ACC112 (cell line): ENCODE results near the gene IL20RB.
"Not testable (repeated sequence)": the region's sequence is repeated elsewhere in the genome, so short reads cannot be mapped to it uniquely, and the experiment has no call there.

Source experiments
- H2AFZ ChIP-seq: fragments of 200-600 bp; sonication (generic); one replicate; pipeline ENCODE4 v1.6.0; 2017; ENCODE audit warnings: antibody characterized with exemption, low read length; ENCODE audit not compliant: unreplicated experiment
- H3K27ac ChIP-seq: fragments of 200-600 bp; sonication (generic); 2 replicates; pipeline ENCODE4 v1.5.1; 2014; ENCODE audit warnings: low read depth, mild to moderate bottlenecking, antibody characterized with exemption, low read length, moderate library complexity
- H3K27me3 ChIP-seq: fragments of 200-600 bp; sonication (generic); 2 replicates; pipeline ENCODE4 v1.6.1; 2014; ENCODE audit warnings: mild to moderate bottlenecking, antibody characterized with exemption, low read length, moderate library complexity, mixed read lengths; ENCODE audit not compliant: insufficient read depth
- H3K36me3 ChIP-seq: fragments of 200-600 bp; sonication (generic); 2 replicates; pipeline ENCODE4 v1.6.1; 2016; ENCODE audit warnings: mild to moderate bottlenecking, antibody characterized with exemption, low read length, moderate library complexity, mixed read lengths; ENCODE audit not compliant: insufficient read depth
- H3K4me1 ChIP-seq: fragments of 200-600 bp; sonication (generic); one replicate; pipeline ENCODE4 v1.6.1; 2016; ENCODE audit warnings: low read length, mixed read lengths; ENCODE audit not compliant: insufficient read depth, unreplicated experiment, control insufficient read depth
- H3K4me3 ChIP-seq: fragments of 200-600 bp; sonication (generic); 2 replicates; pipeline ENCODE4 v1.5.1; 2014; ENCODE audit warnings: mild to moderate bottlenecking, low read depth, low read length
- H3K79me2 ChIP-seq: fragments of 200-600 bp; sonication (generic); one replicate; pipeline ENCODE4 v1.6.0; 2016; ENCODE audit warnings: low read length; ENCODE audit not compliant: control insufficient read depth, unreplicated experiment, insufficient read depth

The IL20RB gene

DNA sequence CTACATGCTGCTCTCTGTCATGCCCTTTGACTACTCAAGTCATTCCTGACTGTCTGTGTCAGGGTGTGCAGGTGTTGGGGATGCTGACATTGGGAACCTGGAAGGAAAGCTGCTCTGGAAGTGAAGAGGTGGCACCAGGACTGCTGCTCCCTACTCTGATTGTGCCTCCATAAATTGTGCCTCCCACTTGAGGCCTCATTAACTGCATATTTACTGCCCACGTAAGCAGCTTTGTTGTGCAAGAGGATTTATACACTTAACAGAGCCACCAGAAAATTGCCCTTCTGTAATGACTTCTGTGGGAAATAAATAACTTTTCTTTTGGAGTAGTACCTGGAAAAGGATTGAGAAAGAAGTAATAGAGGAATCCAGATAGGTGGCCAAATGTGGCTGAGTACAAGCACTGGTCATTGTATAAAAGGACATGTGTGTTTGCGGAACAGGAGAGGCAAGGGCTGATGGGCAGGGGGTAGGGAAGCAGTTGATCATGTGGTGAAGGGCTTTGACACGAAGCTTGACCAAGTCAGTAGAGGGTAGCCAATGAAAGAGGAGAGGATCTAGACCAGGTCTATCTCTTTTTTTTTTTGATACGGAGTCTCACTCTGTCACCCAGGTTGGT is 24.8 kb downstream of the IL20RB start:
- H3K36me3 ChIP-seq: no peaks in the 10 kb centered on the region
- no peak overlapping the region for H2AFZ ChIP-seq
- no peaks in the 10 kb centered on the region for H3K79me2 ChIP-seq
- peaks cover 11% of the 10 kb centered on the region for H3K4me1 ChIP-seq
- no peak overlapping the region for H3K4me3 ChIP-seq
- no peaks in the 10 kb centered on the region for H3K27me3 ChIP-seq
- no peak overlapping the region for H3K27ac ChIP-seq

DNA sequence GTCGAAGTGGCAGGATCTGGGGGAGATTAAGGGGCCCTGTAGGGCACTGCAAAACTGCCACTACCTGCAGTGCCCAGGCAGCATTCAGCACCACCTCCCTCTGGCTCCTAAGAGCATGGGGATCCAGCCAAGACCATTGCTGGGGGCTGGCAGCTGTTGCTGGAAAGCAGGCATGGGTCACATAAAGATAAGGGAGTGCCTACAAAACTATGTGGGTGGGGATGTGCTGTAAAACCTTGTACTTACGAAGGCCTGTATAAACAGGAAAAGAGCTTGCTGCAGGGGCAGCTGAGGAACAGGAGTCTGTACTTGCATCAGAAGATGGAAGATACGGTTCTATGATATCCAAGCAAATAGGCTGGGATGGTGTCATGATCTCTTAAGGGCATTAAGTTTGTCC is 27.1 kb downstream of the IL20RB start:
- no peak overlapping the region for H3K4me3 ChIP-seq
- no peaks in the 10 kb centered on the region for H3K79me2 ChIP-seq
- no peak overlapping the region for H2AFZ ChIP-seq
- H3K27me3 ChIP-seq: no peaks in the 10 kb centered on the region
- H3K36me3 ChIP-seq: no peaks in the 10 kb centered on the region
- H3K27ac ChIP-seq: no peak overlapping the region
- H3K4me1 ChIP-seq: peaks cover 6% of the 10 kb centered on the region

DNA sequence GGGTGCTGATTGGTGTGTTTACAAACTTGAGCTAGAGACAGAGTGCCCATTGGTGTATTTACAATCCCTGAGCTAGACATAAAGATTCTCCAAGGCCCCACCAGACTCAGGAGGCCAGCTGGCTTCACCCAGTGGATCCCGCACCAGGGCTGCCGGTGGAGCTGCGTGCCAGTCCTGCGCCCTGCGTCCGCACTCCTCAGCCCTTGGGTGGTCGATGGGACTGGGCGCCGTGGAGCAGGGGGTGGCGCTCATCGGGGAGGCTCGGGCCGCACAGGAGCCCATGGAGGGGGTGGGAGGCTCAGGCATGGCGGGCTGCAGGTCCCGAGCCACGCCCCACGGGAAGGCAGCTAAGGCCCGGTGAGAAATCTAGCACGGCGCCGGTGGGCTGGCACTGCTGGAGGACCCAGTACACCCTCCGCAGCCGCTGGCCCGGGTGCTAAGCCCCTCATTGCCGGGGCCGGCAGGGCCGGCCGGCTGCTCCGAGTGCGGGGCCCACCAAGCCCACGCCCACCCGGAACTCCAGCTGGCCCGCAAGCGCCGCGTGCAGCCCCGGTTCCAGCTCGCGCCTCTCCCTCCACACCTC is 29.7 kb downstream of the IL20RB start:
- not testable (repeated sequence) for H3K4me3 ChIP-seq, H2AFZ ChIP-seq, H3K27me3 ChIP-seq, H3K36me3 ChIP-seq, H3K4me1 ChIP-seq, H3K79me2 ChIP-seq, H3K27ac ChIP-seq

DNA sequence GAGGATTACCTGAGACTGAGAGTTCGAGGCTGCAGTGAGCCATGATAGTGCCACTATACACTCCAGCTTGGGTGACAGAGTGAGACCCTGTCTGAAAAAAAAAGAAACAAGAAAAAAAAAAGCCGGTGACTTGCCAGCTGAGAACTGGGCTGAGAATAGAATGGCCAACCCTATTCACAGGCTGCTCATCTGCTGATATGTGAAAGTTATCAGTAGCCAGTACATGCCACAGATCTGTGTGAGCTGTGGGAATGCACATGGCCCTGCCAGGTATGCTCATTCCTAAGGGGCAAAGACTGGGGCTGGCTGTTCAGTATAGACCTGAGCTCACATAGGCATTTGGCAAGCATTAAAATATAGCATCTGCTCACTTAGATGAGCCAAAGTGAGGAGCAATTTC is 30.9 kb downstream of the IL20RB start:
- Histone ChIP-seq H3K27me3 (no peaks in the 10 kb centered on the region), H3K79me2 (no peaks in the 10 kb centered on the region), H2AFZ (no peak overlapping the region), H3K27ac (no peak overlapping the region), H3K36me3 (no peaks in the 10 kb centered on the region), H3K4me3 (no peak overlapping the region), H3K4me1 (peaks cover 6% of the 10 kb centered on the region)

- Histone ChIP-seq H3K4me3 (no peak overlapping the region), H3K4me1 (peaks cover 8% of the 10 kb centered on the region), H3K27ac (no peak overlapping the region), H3K27me3 (no peaks in the 10 kb centered on the region), H3K79me2 (no peaks in the 10 kb centered on the region), H3K36me3 (no peaks in the 10 kb centered on the region), H2AFZ (no peak overlapping the region)
Measured at GRCh38 chr3:136989781-136990524, 32.2 kb downstream of the IL20RB start.

DNA sequence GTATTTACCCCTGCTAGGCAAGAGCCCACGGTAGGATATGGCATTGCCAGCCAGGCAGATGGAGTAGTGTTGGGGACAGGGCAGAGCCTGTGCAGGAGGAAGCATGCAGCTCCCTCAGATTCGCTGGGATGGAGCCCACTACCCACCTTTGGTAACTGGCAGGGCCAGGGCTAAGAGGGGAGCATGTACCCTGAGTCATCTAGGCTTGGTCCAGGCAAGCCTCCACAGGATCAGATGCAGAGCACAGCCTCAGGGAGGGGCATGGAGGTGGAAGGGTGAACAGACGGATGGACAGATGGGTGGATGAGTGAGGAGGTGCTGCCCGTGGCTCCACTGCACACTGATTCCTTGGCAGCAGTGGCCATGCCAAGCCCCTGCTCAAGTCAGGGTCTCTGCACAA is 33.0 kb downstream of the IL20RB start:
- Histone ChIP-seq H3K4me3 (no peak overlapping the region), H3K27me3 (no peaks in the 10 kb centered on the region), H3K79me2 (no peaks in the 10 kb centered on the region), H3K4me1 (peaks cover 15% of the 10 kb centered on the region), H2AFZ (no peak overlapping the region), H3K27ac (no peak overlapping the region), H3K36me3 (no peaks in the 10 kb centered on the region)

GRCh38 chr3:136992115-136992514 is 34.3 kb downstream of the IL20RB start:
- Histone ChIP-seq H3K79me2 (no peaks in the 10 kb centered on the region), H3K4me3 (no peak overlapping the region), H3K36me3 (no peaks in the 10 kb centered on the region), H2AFZ (no peak overlapping the region), H3K4me1 (peaks cover 19% of the 10 kb centered on the region), H3K27ac (no peak overlapping the region), H3K27me3 (no peaks in the 10 kb centered on the region)

DNA sequence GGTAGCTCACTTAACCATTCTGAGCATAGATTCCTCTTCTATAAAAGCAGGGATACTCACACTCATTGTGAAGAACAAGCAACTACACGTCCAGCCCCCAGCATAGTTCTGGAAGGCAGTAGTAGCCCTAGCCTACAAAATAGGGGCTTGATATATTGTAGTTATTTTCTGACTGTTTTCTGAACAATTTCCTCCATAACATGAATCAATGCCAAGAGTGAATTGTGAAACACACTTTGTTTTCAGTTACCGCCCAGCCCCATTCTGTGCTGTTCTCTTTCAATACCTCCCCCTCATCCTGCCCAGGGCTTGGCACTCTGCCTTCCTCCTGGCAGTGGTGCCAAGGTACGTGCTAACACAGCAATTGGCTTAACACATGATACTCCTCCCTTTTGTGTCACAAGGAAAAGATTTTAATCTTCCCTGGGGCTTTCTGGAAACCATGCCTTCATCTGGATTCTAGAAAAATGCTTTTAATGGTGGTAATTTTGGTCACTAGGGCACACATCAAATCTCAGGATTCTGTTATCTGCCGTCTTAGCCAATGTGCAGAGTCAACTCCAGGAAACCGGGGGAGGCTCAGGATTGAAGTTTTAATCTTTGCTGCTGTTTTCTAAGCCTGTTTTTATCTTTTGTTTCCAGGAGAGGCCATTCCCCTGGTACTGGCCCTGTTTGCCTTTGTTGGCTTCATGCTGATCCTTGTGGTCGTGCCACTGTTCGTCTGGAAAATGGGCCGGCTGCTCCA is 37.2 kb downstream of the IL20RB start:
- peak overlapping the region; percentile 82 for H3K27ac ChIP-seq
- no peaks in the 10 kb centered on the region for H3K36me3 ChIP-seq
- peak overlapping the region; percentile 32 for H2AFZ ChIP-seq

GRCh38 chr3:136995652-136996051 is 37.9 kb downstream of the IL20RB start:
- H2AFZ ChIP-seq: peak overlapping the region; percentile 32
- H3K36me3 ChIP-seq: no peaks in the 10 kb centered on the region
- no peak overlapping the region for H3K4me3 ChIP-seq
- H3K27me3 ChIP-seq: no peaks in the 10 kb centered on the region
- peak overlapping the region; percentile 82 for H3K27ac ChIP-seq
- H3K4me1 ChIP-seq: peaks cover 19% of the 10 kb centered on the region
- no peaks in the 10 kb centered on the region for H3K79me2 ChIP-seq

More for the DNA sequence above, 37.2 kb downstream of the IL20RB start:
- H3K79me2 ChIP-seq: no peaks in the 10 kb centered on the region
- H3K4me1 ChIP-seq: peaks cover 19% of the 10 kb centered on the region
- no peaks in the 10 kb centered on the region for H3K27me3 ChIP-seq
- H3K4me3 ChIP-seq: no peak overlapping the region

- Histone ChIP-seq H3K27ac (no peak overlapping the region), H3K4me3 (no peak overlapping the region), H3K79me2 (no peaks in the 10 kb centered on the region), H2AFZ (no peak overlapping the region), H3K27me3 (no peaks in the 10 kb centered on the region), H3K4me1 (peaks cover 11% of the 10 kb centered on the region), H3K36me3 (peaks cover 6% of the 10 kb centered on the region; the same call in 1 of the 2 replicates)
Measured at GRCh38 chr3:137000039-137000438, 42.3 kb downstream of the IL20RB start.
